Measurements from ENCODE around the gene LRRC75A.

The LRRC75A gene

GRCh38 chr17:16415031-16415924 lies 76.7 kb downstream of the LRRC75A start, which contains the start of gene TRPV2:
Gene TRPV2 (plus strand): TSS chr17:16415571. CDS start chr17:16417669, 2,098 bp downstream.
- H3K4me3 ChIP-seq (replicated peaks; ENCODE audit: insufficient read depth, low read length): peak within 1 kb of the TSS; percentile 69
- TF ChIP-seq GABPA (IDR thresholded peaks at IDR 0.05; ENCODE audit: low read depth) (no peak), REST (IDR thresholded peaks at IDR 0.05; ENCODE audit: insufficient replicate concordance, low read depth) (no peak), SPI1 (IDR thresholded peaks at IDR 0.05; ENCODE audit: borderline replicate concordance, low read depth) (peak; percentile 60), CTCF (IDR thresholded peaks at IDR 0.05; ENCODE audit: insufficient read depth, low read length) (no peak), POLR2AphosphoS5 (IDR thresholded peaks at IDR 0.05; ENCODE audit: low read depth) (no peak)
- peak within 1 kb of the TSS; percentile 91 for H3K27ac ChIP-seq (replicated peaks)
- H3K27me3 ChIP-seq (ENCODE audit: insufficient read depth, poor library complexity, severe bottlenecking): no peaks in the 10 kb centered on the region
- peak in 1 of 2 experiments; percentile 29 for DNase-seq (ENCODE audit: low read depth in 1 of 2, low spot score in 1 of 2)

- H3K27me3 ChIP-seq (ENCODE audit: insufficient read depth, poor library complexity, severe bottlenecking): no peaks in the 10 kb centered on the region
- TF ChIP-seq POLR2AphosphoS5 (IDR thresholded peaks at IDR 0.05; ENCODE audit: low read depth) (no peak), SPI1 (IDR thresholded peaks at IDR 0.05; ENCODE audit: borderline replicate concordance, low read depth) (no peak), CTCF (IDR thresholded peaks at IDR 0.05; ENCODE audit: insufficient read depth, low read length) (no peak), GABPA (IDR thresholded peaks at IDR 0.05; ENCODE audit: low read depth) (no peak), REST (IDR thresholded peaks at IDR 0.05; ENCODE audit: insufficient replicate concordance, low read depth) (no peak)
- H3K27ac ChIP-seq (replicated peaks): no peak overlapping the region
- DNase-seq (ENCODE audit: low read depth in 1 of 2, low spot score in 1 of 2): no peak
- no peak overlapping the region for H3K4me3 ChIP-seq (replicated peaks; ENCODE audit: insufficient read depth, low read length)
Observed at GRCh38 chr17:16407911-16408588, 83.9 kb downstream of the LRRC75A start.

- H3K27ac ChIP-seq (replicated peaks): no peak overlapping the region
Observed at GRCh38 chr17:16406742-16407674, 85.0 kb downstream of the LRRC75A start.

More at GRCh38 chr17:16406742-16407674, 85.0 kb downstream of the LRRC75A start:
- no peaks in the 10 kb centered on the region for H3K27me3 ChIP-seq (ENCODE audit: insufficient read depth, poor library complexity, severe bottlenecking)
- TF ChIP-seq SPI1 (IDR thresholded peaks at IDR 0.05; ENCODE audit: borderline replicate concordance, low read depth): no peak
- no peak for TF ChIP-seq CTCF (IDR thresholded peaks at IDR 0.05; ENCODE audit: insufficient read depth, low read length)
- TF ChIP-seq REST (IDR thresholded peaks at IDR 0.05; ENCODE audit: insufficient replicate concordance, low read depth): no peak
- TF ChIP-seq GABPA (IDR thresholded peaks at IDR 0.05; ENCODE audit: low read depth): no peak
- TF ChIP-seq POLR2AphosphoS5 (IDR thresholded peaks at IDR 0.05; ENCODE audit: low read depth): no peak
- no peak for DNase-seq (ENCODE audit: low read depth in 1 of 2, low spot score in 1 of 2)
- H3K4me3 ChIP-seq (replicated peaks; ENCODE audit: insufficient read depth, low read length): peak overlapping the region; percentile 18
